H9 (cell line): ENCODE results near the gene PRSS38. TPM values are rescaled to one million over a fixed set of nuclear protein-coding genes. Genes with fewer than 3 reads are reported as not detected.

Source experiments
- DNase-seq: peaks from one replicate; pipeline ENCODE4 v3.0.0-alpha.2; 2017
- H2AFZ ChIP-seq: one replicate; pipeline ENCODE4 v1.6.1; 2013; ENCODE audit warnings: mild to moderate bottlenecking, low read length, control low read depth, moderate library complexity
- H2AK5ac ChIP-seq: 2 replicates; pipeline ENCODE4 v1.6.1; 2013; ENCODE audit warnings: low read length, control low read depth, mixed read lengths; ENCODE audit not compliant: insufficient read length
- H2BK120ac ChIP-seq: one replicate; pipeline ENCODE4 v1.6.1; 2013; ENCODE audit warnings: low read depth, mild to moderate bottlenecking, low read length, control low read depth, inconsistent platforms; ENCODE audit not compliant: poor library complexity, severe bottlenecking
- H2BK12ac ChIP-seq: 2 replicates; pipeline ENCODE4 v1.6.1; 2013; ENCODE audit warnings: low read length, control low read depth, mixed read lengths, low read depth; ENCODE audit not compliant: insufficient read length
- H2BK15ac ChIP-seq: 2 replicates; pipeline ENCODE4 v1.6.1; 2013; ENCODE audit warnings: low read depth, low read length, control low read depth
- H2BK20ac ChIP-seq: one replicate; pipeline ENCODE4 v1.6.1; 2013; ENCODE audit warnings: low read depth, mild to moderate bottlenecking, low read length, control low read depth, inconsistent platforms; ENCODE audit not compliant: poor library complexity, severe bottlenecking
- H2BK5ac ChIP-seq: 2 replicates; pipeline ENCODE4 v1.6.1; 2013; ENCODE audit warnings: low read length, control low read depth, mixed read lengths; ENCODE audit not compliant: insufficient read length
- H3K14ac ChIP-seq: 2 replicates; pipeline ENCODE4 v1.6.1; 2013; ENCODE audit warnings: low read length, control low read depth; ENCODE audit not compliant: insufficient read depth
- H3K18ac ChIP-seq: 2 replicates; pipeline ENCODE4 v1.6.1; 2013; ENCODE audit warnings: low read depth, mild to moderate bottlenecking, mixed read lengths, low read length, control low read depth; ENCODE audit not compliant: insufficient read length
- H3K23ac ChIP-seq: 2 replicates; pipeline ENCODE4 v1.6.1; 2013; ENCODE audit warnings: low read length, control low read depth, mixed read lengths, low read depth; ENCODE audit not compliant: insufficient read length
- H3K23me2 ChIP-seq: 2 replicates; pipeline ENCODE4 v1.6.1; 2013; ENCODE audit warnings: low read depth, mild to moderate bottlenecking, mixed read lengths, low read length, control low read depth; ENCODE audit not compliant: insufficient read length, poor library complexity, severe bottlenecking
- H3K27ac ChIP-seq: 2 replicates; pipeline ENCODE4 v1.5.1; 2013; ENCODE audit warnings: low read length, control low read depth, mixed read lengths, low read depth; ENCODE audit not compliant: insufficient read length
- H3K27me3 ChIP-seq: 2 replicates; pipeline ENCODE4 v1.6.1; 2013; ENCODE audit warnings: low read length, control low read depth, inconsistent platforms; ENCODE audit not compliant: insufficient read depth
- H3K4ac ChIP-seq: 2 replicates; pipeline ENCODE4 v1.6.1; 2013; ENCODE audit warnings: low read depth, mild to moderate bottlenecking, control low read depth, inconsistent platforms, low read length, moderate library complexity
- H3K4me1 ChIP-seq: 2 replicates; pipeline ENCODE4 v1.6.1; 2013; ENCODE audit warnings: low read length, control low read depth, inconsistent platforms; ENCODE audit not compliant: insufficient read depth
- H3K4me2 ChIP-seq: 2 replicates; pipeline ENCODE4 v1.6.1; 2013; ENCODE audit warnings: low read length, control low read depth, mixed read lengths; ENCODE audit not compliant: insufficient read length, insufficient read depth
- H3K56ac ChIP-seq: 2 replicates; pipeline ENCODE4 v1.6.1; 2013; ENCODE audit warnings: low read depth, mild to moderate bottlenecking, mixed read lengths, low read length, control low read depth; ENCODE audit not compliant: insufficient read length
- H3K79me1 ChIP-seq: 2 replicates; pipeline ENCODE4 v1.6.1; 2013; ENCODE audit warnings: low read depth, mild to moderate bottlenecking, moderate library complexity, low read length, control low read depth, inconsistent platforms; ENCODE audit not compliant: insufficient read depth, poor library complexity, severe bottlenecking
- H3K79me2 ChIP-seq: 2 replicates; pipeline ENCODE4 v1.6.1; 2013; ENCODE audit warnings: low read length, control low read depth, inconsistent platforms; ENCODE audit not compliant: insufficient read depth
- H3K9ac ChIP-seq: 2 replicates; pipeline ENCODE4 v1.6.1; 2013; ENCODE audit warnings: low read length, control low read depth, mixed read lengths; ENCODE audit not compliant: insufficient read length; ENCODE audit errors: extremely low read depth
- H3K9me3 ChIP-seq: one replicate; pipeline ENCODE4 v1.6.1; 2013; ENCODE audit warnings: low read depth, low read length, inconsistent platforms; ENCODE audit not compliant: control insufficient read depth
- H3T11ph ChIP-seq: one replicate; pipeline ENCODE4 v1.6.1; 2013; ENCODE audit warnings: mild to moderate bottlenecking, low read length, control low read depth, inconsistent platforms
- H4K20me1 ChIP-seq: one replicate; pipeline ENCODE4 v1.6.1; 2013; ENCODE audit not compliant: control insufficient read depth, insufficient read length, insufficient read depth
- H4K5ac ChIP-seq: 2 replicates; pipeline ENCODE4 v1.6.1; 2013; ENCODE audit warnings: low read depth, mild to moderate bottlenecking, mixed read lengths, low read length, control low read depth; ENCODE audit not compliant: insufficient read length
- H4K8ac ChIP-seq: replicated peaks from 2 replicates; pipeline ENCODE4 v1.6.1; 2013; ENCODE audit warnings: low read length, control low read depth, mixed read lengths, low read depth; ENCODE audit not compliant: insufficient read length
- H4K91ac ChIP-seq: 2 replicates; pipeline ENCODE4 v1.6.1; 2013; ENCODE audit warnings: low read depth, mild to moderate bottlenecking, moderate library complexity, mixed read lengths, low read length, control low read depth; ENCODE audit not compliant: insufficient read length
- H3K27ac Mint-ChIP-seq, 3 experiments: 2 replicates in 2 of 3; 3 replicates in 1 of 3; pipeline ENCODE4 v1.8.0; 2020 to 2021; ENCODE audit warnings: mixed read lengths in 3 of 3, mild to moderate bottlenecking in 1 of 3, moderate library complexity in 1 of 3
- H3K27me3 Mint-ChIP-seq: 2 replicates; pipeline ENCODE4 v1.8.0; 2021; ENCODE audit warnings: low read depth, mild to moderate bottlenecking, moderate library complexity, mixed read lengths
- H3K36me3 Mint-ChIP-seq, 3 experiments: 2 replicates in 2 of 3; 3 replicates in 1 of 3; pipeline ENCODE4 v1.8.0; 2020 to 2021; ENCODE audit warnings: low read depth in 3 of 3, mixed read lengths in 3 of 3; ENCODE audit not compliant: insufficient read depth in 1 of 3
- H3K4me1 Mint-ChIP-seq, 2 experiments: 2 replicates each; pipeline ENCODE4 v1.8.0; 2020; ENCODE audit warnings: mixed read lengths in 2 of 2
- H3K4me3 Mint-ChIP-seq, 2 experiments: 2 replicates in 1 of 2; 3 replicates in 1 of 2; pipeline ENCODE4 v1.8.0; 2020 to 2021; ENCODE audit warnings: mild to moderate bottlenecking in 2 of 2, mixed read lengths in 2 of 2, moderate library complexity in 1 of 2
- H3K9me3 Mint-ChIP-seq, 2 experiments: 2 replicates in 1 of 2; 3 replicates in 1 of 2; pipeline ENCODE4 v1.8.0; 2020; ENCODE audit warnings: mild to moderate bottlenecking in 2 of 2, mixed read lengths in 2 of 2, moderate library complexity in 1 of 2
- WGBS: extraction: QIAGEN DNeasy Blood & Tissue Kit; methylation state at CpG from one replicate; pipeline ENCODE4 v1.1.7; 2013; ENCODE audit warnings: missing lambda C conversion rate, low lambda C conversion rate, mixed read lengths; ENCODE audit not compliant: insufficient read length; ENCODE audit errors: extremely low coverage; 5-methylcytosine and 5-hydroxymethylcytosine counted together
- total RNA-seq: library from RNA; stranded (reverse); gene quantifications from 2 replicates; pipeline ENCODE4 v1.2.1, GENCODE V29; 2021
- TF ChIP-seq, protein P1 (sequence below): fragments of 200-600 bp; sonication (generic); conservative IDR thresholded peaks from 3 replicates; pipeline ENCODE4 v1.8.0; 2021; ENCODE audit warnings: antibody characterized with exemption, mild to moderate bottlenecking

PRSS38 gene
- total RNA-seq, 1 experiment from 2014 or later, result not detected

DNA sequence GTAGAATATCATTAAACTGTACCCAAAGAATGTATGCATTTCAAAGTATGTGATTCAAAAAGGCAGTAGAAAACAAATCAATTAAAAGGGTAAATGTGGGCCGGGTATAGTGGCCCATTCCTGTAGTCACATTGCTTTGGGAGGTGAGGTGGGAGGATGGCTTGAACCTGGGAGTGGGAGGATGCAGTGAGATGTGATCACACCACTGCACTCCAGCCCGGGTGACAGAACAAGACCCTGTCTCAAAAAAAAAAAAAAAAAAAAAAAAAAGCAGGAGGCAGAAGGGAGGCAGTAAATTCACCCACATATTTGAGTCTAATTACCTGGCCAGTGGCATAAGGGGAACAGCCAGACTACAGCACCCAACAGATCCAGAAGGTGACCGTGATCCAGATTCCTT lies 17.9 kb upstream of the PRSS38 start:
- H2BK5ac ChIP-seq, result no peak overlapping the region
- no peaks in the 10 kb centered on the region for H4K20me1 ChIP-seq
- no peak overlapping the region for H4K8ac ChIP-seq
- H3T11ph ChIP-seq, result no peak overlapping the region
- TF ChIP-seq, protein P1, sequence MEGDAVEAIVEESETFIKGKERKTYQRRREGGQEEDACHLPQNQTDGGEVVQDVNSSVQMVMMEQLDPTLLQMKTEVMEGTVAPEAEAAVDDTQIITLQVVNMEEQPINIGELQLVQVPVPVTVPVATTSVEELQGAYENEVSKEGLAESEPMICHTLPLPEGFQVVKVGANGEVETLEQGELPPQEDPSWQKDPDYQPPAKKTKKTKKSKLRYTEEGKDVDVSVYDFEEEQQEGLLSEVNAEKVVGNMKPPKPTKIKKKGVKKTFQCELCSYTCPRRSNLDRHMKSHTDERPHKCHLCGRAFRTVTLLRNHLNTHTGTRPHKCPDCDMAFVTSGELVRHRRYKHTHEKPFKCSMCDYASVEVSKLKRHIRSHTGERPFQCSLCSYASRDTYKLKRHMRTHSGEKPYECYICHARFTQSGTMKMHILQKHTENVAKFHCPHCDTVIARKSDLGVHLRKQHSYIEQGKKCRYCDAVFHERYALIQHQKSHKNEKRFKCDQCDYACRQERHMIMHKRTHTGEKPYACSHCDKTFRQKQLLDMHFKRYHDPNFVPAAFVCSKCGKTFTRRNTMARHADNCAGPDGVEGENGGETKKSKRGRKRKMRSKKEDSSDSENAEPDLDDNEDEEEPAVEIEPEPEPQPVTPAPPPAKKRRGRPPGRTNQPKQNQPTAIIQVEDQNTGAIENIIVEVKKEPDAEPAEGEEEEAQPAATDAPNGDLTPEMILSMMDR, result no peak
- H3K14ac ChIP-seq, result no peak overlapping the region
- WGBS, result no CpG with 5 or more reads among the region's 3 CpGs
- H3K79me1 ChIP-seq, result no peaks in the 10 kb centered on the region
- H3K9me3 Mint-ChIP-seq, result no peaks in the 10 kb centered on the region
- H3K4me1 ChIP-seq, result no peaks in the 10 kb centered on the region
- H3K36me3 Mint-ChIP-seq, result no peaks in the 10 kb centered on the region
- H3K4me1 Mint-ChIP-seq, result peaks cover 8 to 18% of the 10 kb centered on the region in 2 experiments
- H4K5ac ChIP-seq, result no peak overlapping the region
- DNase-seq, result no peak
- no peaks in the 10 kb centered on the region for H3K79me2 ChIP-seq
- H3K23me2 ChIP-seq, result no peaks in the 10 kb centered on the region
- no peak overlapping the region for H3K18ac ChIP-seq
- no peak overlapping the region for H3K27ac Mint-ChIP-seq
- no peak overlapping the region for H4K91ac ChIP-seq
- H2BK15ac ChIP-seq, result no peak overlapping the region
- no peaks in the 10 kb centered on the region for H3K27me3 ChIP-seq
- peaks cover 23% of the 10 kb centered on the region for H3K27me3 Mint-ChIP-seq
- no peak overlapping the region for H2BK20ac ChIP-seq
- no peak overlapping the region for H3K27ac ChIP-seq
- no peak overlapping the region for H2BK120ac ChIP-seq
- H3K4me2 ChIP-seq, result no peak overlapping the region
- no peak overlapping the region for H3K56ac ChIP-seq
- no peak overlapping the region for H3K9ac ChIP-seq
- H3K23ac ChIP-seq, result no peak overlapping the region
- no peak overlapping the region for H3K4ac ChIP-seq
- H2BK12ac ChIP-seq, result no peak overlapping the region
- H3K4me3 Mint-ChIP-seq, result no peak overlapping the region
- no peak overlapping the region for H2AK5ac ChIP-seq
- no peaks in the 10 kb centered on the region for H3K9me3 ChIP-seq
- no peak overlapping the region for H2AFZ ChIP-seq
